Measurements from ENCODE around the gene PLTP.

- TF ChIP-seq CTCF (IDR thresholded peaks at IDR 0.05) (no peak), POLR2AphosphoS5 (IDR thresholded peaks at IDR 0.05) (no peak)
Observed at GRCh38 chr20:45904583-45905504, 7.1 kb downstream of the PLTP start.

Data from suprapubic skin (tissue), 3 donors.